HG03097 (cell line): ENCODE measurements around the gene NECAB2.

Experiments used
- ATAC-seq: cut with Tn5 transposase; IDR thresholded peaks from one replicate; pipeline ENCODE4 v1.9.1; 2021; ENCODE audit not compliant: unreplicated experiment, low FRiP score

Gene NECAB2

GRCh38 chr16:83967838-83968305 lies at the start of gene NECAB2:
NECAB2 (plus strand) TSS chr16:83968244; CDS start chr16:83968649, 405 bp downstream.
- ATAC-seq, result no peak

GRCh38 chr16:83920894-83921491 lies 47.1 kb upstream of the NECAB2 start:
- ATAC-seq, result no peak

- ATAC-seq, result no peak
These were observed 44.3 kb upstream of the NECAB2 start for GRCh38 chr16:83923581-83924365.

GRCh38 chr16:83924686-83925085 lies 43.4 kb upstream of the NECAB2 start:
- no peak for ATAC-seq

GRCh38 chr16:83925095-83925905 lies 42.7 kb upstream of the NECAB2 start:
- no peak for ATAC-seq

GRCh38 chr16:83925957-83926725 lies 41.9 kb upstream of the NECAB2 start:
- ATAC-seq, result no peak

- no peak for ATAC-seq
These were observed 41.2 kb upstream of the NECAB2 start for GRCh38 chr16:83926726-83927397.

GRCh38 chr16:83928341-83929055 lies 39.5 kb upstream of the NECAB2 start:
- no peak for ATAC-seq

- ATAC-seq, result no peak
These were observed 38.1 kb upstream of the NECAB2 start for GRCh38 chr16:83929811-83930555.

- no peak for ATAC-seq
These were observed 37.1 kb upstream of the NECAB2 start for GRCh38 chr16:83930730-83931500.

GRCh38 chr16:83931556-83931955 lies 36.5 kb upstream of the NECAB2 start:
- ATAC-seq, result no peak

GRCh38 chr16:83932304-83932703 lies 35.7 kb upstream of the NECAB2 start:
- ATAC-seq, result no peak

- no peak for ATAC-seq
These were observed 34.9 kb upstream of the NECAB2 start for GRCh38 chr16:83932955-83933673.

GRCh38 chr16:83933885-83934683 lies 34.0 kb upstream of the NECAB2 start:
- no peak for ATAC-seq

GRCh38 chr16:83934684-83934977 lies 33.4 kb upstream of the NECAB2 start:
- ATAC-seq, result no peak

- no peak for ATAC-seq
These were observed 32.8 kb upstream of the NECAB2 start for GRCh38 chr16:83935005-83935857.
